NCI-H1105 (cell line): ENCODE results near the gene GLUD1.
"Not testable (repeated sequence)": the region's sequence is repeated elsewhere in the genome, so short reads cannot be mapped to it uniquely, and the experiment has no call there.

ENCODE experiments used
- DNase-seq: peaks from one replicate; lab custom pipeline; 2025; lab: John Stamatoyannopoulos, UW

The GLUD1 gene

DNA sequence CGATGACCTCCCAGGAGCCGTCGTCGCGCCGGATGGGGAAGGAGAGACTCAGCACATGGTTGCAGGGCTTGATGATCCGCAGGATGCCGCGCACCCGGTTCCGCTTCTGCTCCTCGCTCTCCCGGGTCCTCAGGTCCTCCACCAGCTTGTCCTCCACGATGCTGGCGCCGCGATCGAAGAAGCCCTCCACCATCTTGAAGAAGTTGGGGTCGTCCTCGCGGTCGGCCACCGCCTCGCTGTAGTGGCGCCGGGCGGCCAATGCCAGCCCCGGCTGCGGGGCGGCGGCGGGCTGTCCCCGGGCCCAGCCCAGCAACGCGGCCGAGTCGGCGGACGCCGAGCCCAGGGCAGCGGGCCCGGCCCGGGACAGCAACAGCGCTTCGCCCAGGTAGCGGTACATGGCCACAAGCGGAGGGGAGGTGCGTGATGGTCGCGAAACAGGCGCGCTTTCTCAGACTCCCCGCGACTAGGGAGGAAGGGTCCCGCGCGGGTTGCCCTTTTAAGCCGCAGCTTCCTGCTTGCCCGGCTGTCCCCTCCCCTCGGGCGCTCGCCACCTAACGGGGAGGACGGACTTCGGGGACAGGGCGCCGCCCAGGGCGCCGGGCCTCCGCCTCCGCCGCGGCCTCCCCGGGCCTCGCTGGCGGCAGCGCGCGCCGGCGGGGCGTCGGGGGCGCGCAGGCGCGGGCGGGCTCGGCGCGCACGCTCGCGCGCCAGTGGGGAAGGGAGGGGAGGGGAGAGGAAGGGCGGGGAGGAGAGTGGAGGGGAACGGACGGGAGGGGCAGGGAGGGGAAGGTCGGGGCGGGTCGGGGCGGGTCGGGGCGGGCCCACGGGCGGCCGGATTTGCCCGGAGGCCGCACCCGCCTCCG lies at the start of gene GLUD1, which contains the start of gene SHLD2:
Gene GLUD1, minus strand, starts transcription at position 471 of the 863 bp plus-strand sequence. Its CDS starts 74 bp downstream, at position 397.
Gene SHLD2, plus strand, starts transcription at position 834 of the 863 bp plus-strand sequence. CDS start 56,149 bp downstream, outside the sequence.
- peak; percentile 74 for DNase-seq

DNA sequence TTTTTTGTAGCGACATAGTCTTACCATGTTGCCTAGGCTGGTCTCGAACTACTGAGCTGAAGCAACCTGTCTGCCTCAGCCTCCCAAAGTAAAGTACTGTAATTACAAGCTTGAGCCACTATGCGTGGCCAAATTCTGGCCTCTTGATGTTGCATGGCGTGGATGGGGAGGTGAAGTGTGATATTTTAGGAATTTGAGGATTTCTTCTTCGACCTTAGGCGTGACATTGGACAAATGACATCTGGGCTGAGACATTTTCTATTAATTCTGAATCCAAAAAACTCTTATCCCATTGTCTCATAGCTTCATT lies 48.4 kb upstream of the GLUD1 start:
- not testable (repeated sequence) for DNase-seq

- not testable (repeated sequence) for DNase-seq
These were observed 47.8 kb upstream of the GLUD1 start for GRCh38 chr10:87142230-87143108.

GRCh38 chr10:87137478-87137877 lies 42.8 kb upstream of the GLUD1 start:
- not testable (repeated sequence) for DNase-seq

DNA sequence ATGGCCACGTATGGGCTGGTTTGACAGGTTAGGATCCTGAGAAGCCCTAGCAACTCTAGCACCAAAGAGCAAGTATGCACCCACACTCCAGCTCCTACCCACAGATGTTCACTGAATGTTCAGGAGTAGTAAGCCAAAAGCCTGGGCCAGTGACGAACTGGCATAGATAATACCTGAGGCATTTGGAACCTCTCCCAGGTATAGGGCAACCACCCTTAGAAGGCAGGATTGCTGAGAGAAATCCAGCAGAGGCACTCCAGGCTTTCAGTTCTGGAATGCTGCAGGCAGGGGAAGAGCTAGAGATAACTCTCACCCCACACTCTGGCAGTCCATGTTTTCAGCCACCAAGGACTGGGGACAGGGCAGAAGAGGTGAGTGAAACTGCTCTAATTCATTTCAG lies 39.8 kb upstream of the GLUD1 start:
- not testable (repeated sequence) for DNase-seq

DNA sequence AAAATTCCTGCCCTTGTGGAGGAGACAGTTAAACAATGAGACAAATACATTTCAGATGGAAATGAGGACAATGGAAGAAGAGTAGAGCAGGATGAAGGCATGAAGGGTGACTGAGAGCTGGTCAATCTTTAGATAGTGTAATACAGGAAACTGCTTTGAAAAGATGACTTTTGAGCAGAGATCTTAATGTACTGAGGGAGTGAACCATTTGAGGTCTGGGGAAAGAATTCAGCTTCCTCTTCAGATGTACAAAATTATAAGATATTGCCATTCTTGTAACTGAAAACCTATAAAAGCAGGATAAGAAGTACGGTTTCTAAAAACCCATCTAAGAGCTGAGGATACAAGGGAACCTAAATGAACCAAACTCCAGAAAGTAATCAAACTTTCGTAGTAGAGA lies 39.3 kb upstream of the GLUD1 start:
- not testable (repeated sequence) for DNase-seq

DNA sequence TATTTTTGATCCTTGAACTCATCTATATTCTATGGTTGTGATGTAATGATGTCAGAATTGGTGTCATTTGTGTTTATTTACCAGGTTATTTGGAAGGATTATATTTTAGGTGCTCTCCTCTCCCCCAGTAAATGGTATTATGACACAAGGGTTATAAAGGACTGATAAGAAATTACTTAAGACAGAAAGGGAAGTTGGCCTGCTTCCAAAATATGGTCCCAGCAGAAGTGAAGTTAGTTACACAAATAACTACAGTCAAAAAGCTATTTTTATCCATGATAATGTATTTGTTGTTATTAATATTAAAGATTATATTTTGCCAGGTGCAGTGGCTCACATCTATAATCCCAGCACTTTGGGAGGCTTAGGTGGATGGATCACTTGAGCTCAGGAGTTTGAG lies 37.5 kb upstream of the GLUD1 start:
- DNase-seq, result not testable (repeated sequence)

DNA sequence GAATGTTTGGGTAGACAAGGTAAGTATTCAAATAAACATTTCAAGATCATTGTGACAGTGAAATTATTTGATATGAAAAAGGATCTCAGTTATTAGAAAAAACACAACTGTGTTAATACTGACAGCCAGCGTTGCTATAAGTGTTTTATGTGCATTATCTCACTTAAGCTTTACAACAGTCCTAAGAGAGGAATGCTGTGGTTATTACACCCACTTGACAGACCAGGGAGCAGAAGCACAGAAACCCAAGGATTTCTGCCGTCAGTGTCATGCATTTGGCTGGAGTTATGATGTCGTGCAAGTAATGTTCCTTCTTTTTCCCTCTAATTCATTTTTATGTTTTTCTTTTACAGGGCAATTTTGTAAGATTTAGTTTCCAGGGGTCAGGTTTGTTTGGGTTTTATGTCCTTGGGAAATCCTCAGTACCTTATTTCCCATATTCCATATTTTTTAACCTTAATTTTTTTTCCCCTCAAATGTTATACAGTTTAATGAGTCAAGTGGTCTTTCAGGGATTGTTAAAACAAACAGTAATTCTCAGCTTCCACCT lies 33.0 kb upstream of the GLUD1 start:
- not testable (repeated sequence) for DNase-seq

DNA sequence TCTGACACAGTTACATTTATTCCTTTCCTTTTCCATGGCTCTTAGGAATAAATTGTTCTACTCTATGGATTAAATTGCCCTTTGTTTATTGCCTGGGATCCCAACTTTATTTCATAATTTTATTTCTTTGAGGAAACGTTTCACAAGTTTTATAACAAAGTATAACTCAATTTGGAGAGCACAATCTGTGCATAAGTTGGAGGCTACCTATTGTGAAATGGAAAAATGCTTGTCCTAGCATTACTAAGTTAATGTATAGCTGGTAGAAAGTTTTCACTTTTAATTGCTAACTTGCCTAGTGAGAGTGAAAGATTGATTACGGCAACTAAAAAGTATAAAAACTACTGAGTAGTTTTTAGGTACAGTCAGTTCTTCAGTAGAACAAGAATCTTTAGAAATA lies 32.4 kb upstream of the GLUD1 start:
- not testable (repeated sequence) for DNase-seq

- not testable (repeated sequence) for DNase-seq
These were observed 28.7 kb upstream of the GLUD1 start for GRCh38 chr10:87123351-87123750.

DNA sequence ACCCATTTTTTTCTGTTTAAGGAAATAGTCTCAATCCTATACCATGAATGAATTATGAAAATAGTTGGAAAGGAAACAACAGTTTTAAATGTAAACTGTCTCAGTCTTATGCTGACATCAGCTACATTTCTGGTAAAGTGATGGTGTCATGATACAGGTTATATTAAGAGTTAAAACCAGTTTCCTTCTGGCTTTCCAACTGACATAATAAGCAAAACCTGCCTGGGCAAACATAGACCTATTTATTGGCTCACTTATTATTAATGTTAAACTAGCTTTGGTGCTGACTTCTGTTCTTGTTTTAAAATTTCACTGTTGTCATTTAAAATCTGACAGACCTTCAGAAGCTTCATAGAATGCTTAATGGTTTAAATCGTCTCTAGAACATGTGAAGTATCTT lies 24.4 kb upstream of the GLUD1 start:
- DNase-seq, result not testable (repeated sequence)

GRCh38 chr10:87118122-87118521 lies 23.5 kb upstream of the GLUD1 start:
- not testable (repeated sequence) for DNase-seq

- DNase-seq, result no peak
These were observed 10.9 kb upstream of the GLUD1 start for GRCh38 chr10:87105446-87106124.

DNA sequence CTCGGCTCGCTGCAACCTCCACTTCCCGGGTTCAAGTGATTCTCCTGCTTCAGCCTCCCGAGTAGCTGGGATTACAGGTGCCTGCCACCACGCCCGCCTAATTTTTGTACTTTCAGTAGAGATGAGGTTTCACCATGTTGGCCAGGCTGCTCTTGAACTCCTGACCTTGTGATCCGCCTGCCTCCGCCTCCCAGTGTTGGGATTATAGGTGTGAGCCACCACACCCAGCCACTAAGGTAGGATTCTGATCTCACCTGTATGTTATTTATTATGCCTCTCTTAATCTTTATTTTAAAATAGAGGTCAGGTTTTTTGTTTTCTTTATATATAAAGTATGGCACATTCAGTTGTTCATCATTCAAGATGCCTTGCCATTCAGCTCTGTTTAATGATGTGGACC lies 10.1 kb upstream of the GLUD1 start:
- DNase-seq, result not testable (repeated sequence)

- DNase-seq, result no peak
These were observed 7.4 kb upstream of the GLUD1 start for GRCh38 chr10:87101996-87102395.

DNA sequence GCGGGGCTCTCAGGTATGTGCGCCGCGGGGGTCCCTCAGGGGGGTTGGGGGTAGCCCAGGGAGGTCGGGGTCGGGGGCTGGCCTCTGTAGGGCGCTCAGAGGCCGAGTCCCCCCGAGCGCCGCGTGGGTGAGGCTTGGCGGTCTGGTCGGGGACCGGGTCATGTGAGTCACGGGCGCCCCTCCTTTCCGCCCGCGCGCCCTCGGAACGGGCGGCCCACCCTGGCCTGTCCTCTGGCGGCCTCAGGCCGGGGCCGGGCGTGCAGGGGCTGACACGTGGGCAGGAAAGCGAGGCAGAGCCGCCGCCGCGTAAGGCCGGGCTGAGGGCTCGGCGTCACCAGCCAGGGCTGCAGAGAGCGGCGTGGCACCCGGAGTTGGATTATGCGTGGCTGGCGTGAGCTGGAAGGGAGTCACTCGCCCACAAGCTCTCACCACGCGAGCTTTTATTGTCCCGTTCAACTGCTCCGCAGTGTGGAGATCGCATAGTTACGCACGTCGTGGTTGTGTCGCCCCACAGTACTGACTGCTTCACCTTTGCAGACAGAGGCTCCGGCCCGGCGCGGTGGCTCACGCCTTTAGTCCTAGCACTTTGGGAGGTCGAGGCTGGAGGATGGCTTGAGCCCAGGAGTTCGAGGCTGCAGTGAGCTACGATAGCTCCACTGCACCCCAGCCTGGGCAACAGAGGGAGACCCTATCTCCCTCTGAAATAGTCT lies 748 bp upstream of the GLUD1 start:
- no peak for DNase-seq

DNA sequence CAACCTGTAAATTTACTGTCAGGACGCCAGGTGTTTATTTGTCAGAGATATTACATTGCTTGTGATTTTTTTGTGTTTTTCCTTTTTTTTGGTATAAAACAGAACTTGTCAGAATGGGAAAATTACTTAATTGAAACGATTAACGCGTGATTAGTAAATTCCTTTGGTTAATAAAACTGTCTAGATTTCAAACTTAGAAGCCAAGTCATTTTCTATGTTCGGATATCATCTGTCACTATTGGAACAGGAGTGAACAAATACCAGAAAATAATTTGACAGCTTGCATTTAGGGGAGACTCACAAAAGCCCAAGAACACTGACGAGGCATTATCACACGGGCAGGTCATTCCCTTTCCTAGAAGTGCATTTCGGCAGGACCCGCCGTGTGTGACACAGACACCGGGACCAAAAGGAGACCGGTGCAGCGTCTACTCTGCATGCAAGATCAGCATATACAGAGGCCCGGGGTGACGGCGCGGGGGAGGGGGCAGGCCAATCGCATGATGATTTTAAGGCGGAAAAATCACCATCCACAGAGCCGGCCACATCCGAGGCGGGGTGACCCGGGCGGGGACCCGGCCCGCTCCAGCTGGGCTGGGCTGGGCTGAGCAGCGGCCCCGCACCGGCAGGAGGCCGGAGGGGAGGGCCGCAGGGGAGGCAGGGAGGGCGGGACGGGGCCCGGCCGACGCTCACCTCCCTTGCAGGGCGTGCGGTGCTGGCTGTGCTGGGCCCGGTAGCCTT lies 841 bp downstream of the GLUD1 start:
- DNase-seq, result no peak

DNA sequence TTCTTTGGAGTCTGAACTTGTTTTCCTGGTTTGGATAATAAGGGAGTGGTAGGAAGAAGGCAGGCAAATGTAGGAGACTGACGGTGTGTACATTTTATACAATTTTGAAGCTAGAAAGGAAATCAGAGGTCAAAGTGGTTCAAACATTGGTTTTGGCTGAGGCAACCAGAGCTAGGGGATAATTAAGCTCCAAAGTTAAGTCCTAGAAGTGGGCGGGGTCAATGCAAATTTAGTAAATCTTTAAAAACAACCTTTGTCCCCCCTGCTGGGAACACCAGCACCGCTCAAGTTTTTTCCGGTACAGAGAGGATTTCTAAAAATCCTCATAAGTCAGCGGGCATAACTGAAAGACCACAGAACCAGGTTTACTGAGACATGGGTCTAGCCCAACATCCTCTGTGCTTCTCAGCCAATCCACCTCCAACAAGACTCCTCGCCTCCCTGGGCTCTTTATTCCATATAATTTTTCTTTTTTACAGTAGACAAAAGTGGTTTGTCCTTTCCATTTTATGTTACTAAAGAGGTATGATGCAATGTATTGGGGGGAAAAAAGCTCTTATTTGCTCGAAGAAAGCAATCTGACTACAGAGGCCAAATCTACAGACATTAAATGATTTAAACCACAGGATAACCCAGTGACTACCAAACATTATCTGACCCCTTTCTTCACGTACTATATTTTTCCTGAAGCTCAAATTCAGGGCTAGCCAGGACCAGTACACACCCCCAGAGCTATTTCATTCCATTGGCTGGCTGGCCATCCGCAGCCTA lies 1.6 kb downstream of the GLUD1 start:
- DNase-seq, result no peak

GRCh38 chr10:87092376-87092860 lies 2.2 kb downstream of the GLUD1 start:
- DNase-seq, result no peak

DNA sequence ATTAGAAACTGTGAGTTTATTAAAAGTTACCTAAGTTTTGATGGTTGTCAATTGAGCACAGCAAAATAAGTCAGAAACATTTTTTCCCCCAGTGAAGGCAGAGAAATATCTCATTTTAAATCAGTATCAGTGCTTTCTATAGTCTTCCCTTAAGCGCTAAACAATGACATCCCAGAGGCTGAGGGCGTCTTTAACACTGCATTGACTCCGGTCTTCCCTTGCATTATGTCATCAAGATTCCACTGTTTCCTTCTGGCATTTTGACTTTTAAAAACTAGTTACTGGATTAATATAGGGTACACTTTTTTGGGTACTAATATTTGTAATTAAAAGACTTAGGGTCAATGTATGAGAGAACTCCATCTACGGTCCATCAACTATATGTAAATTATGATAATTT lies 3.9 kb downstream of the GLUD1 start:
- DNase-seq, result no peak
